ENCODE data around the gene UBAC2.

GRCh38 chr13:99218969-99219368 is 18.3 kb downstream of the UBAC2 start:
- TF ChIP-seq, protein P1, sequence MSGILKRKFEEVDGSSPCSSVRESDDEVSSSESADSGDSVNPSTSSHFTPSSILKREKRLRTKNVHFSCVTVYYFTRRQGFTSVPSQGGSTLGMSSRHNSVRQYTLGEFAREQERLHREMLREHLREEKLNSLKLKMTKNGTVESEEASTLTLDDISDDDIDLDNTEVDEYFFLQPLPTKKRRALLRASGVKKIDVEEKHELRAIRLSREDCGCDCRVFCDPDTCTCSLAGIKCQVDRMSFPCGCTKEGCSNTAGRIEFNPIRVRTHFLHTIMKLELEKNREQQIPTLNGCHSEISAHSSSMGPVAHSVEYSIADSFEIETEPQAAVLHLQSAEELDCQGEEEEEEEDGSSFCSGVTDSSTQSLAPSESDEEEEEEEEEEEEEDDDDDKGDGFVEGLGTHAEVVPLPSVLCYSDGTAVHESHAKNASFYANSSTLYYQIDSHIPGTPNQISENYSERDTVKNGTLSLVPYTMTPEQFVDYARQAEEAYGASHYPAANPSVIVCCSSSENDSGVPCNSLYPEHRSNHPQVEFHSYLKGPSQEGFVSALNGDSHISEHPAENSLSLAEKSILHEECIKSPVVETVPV (CRISPR knock-in tag; IDR thresholded peaks at IDR 0.05) = no peak
- TF ChIP-seq, protein P2, sequence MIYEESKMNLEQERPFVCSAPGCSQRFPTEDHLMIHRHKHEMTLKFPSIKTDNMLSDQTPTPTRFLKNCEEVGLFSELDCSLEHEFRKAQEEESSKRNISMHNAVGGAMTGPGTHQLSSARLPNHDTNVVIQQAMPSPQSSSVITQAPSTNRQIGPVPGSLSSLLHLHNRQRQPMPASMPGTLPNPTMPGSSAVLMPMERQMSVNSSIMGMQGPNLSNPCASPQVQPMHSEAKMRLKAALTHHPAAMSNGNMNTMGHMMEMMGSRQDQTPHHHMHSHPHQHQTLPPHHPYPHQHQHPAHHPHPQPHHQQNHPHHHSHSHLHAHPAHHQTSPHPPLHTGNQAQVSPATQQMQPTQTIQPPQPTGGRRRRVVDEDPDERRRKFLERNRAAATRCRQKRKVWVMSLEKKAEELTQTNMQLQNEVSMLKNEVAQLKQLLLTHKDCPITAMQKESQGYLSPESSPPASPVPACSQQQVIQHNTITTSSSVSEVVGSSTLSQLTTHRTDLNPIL (CRISPR knock-in tag; IDR thresholded peaks at IDR 0.05; ENCODE audit: low read depth) = no peak
- TF ChIP-seq ISL1 (CRISPR knock-in tag; IDR thresholded peaks at IDR 0.05) (no peak), RARB (CRISPR knock-in tag; IDR thresholded peaks at IDR 0.05) (no peak), OSR1 (CRISPR knock-in tag; IDR thresholded peaks at IDR 0.05) (no peak), ARNTL (CRISPR knock-in tag; IDR thresholded peaks at IDR 0.05; ENCODE audit: borderline replicate concordance, low read depth) (no peak), ZFP30 (CRISPR knock-in tag; IDR thresholded peaks at IDR 0.05) (no peak), ZC3H10 (CRISPR knock-in tag; IDR thresholded peaks at IDR 0.05) (no peak)
